ENCODE measurements around the gene GIPC3.

DNA sequence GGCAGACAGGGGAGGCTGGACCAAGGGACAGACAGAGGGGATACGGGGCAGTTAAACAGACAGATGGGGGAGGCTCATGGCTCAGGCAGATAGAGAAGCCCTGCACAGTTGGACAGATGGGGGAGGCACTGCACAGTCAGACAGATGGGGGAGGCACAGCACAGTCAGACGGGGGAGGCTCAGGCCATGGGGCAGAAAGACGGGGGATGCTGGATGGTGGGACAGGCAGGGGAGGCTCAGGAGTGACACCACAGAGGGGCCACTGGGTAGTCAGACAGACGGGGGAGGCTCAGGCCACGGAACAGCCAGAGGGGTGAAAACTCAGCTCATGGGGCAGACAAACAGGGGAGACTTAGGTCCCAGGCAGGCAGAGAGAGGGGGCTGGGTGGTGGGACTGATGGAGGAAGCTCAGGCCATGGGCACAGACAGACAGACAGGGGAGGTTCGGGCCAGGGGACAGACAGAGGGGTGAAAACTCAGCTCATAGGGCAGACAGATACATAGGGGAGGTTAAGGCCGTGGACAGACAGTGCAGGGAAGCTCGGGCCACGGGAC, 28.8 kb upstream of the GIPC3 start:
- TF ChIP-seq, protein P1, sequence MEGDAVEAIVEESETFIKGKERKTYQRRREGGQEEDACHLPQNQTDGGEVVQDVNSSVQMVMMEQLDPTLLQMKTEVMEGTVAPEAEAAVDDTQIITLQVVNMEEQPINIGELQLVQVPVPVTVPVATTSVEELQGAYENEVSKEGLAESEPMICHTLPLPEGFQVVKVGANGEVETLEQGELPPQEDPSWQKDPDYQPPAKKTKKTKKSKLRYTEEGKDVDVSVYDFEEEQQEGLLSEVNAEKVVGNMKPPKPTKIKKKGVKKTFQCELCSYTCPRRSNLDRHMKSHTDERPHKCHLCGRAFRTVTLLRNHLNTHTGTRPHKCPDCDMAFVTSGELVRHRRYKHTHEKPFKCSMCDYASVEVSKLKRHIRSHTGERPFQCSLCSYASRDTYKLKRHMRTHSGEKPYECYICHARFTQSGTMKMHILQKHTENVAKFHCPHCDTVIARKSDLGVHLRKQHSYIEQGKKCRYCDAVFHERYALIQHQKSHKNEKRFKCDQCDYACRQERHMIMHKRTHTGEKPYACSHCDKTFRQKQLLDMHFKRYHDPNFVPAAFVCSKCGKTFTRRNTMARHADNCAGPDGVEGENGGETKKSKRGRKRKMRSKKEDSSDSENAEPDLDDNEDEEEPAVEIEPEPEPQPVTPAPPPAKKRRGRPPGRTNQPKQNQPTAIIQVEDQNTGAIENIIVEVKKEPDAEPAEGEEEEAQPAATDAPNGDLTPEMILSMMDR (IDR thresholded peaks at IDR 0.05): no peak
- no peak for TF ChIP-seq POLR2A (IDR thresholded peaks at IDR 0.05)

Measured in thyroid gland (tissue), 4 donors.